Measurements from ENCODE around the gene C1orf115.

DNA sequence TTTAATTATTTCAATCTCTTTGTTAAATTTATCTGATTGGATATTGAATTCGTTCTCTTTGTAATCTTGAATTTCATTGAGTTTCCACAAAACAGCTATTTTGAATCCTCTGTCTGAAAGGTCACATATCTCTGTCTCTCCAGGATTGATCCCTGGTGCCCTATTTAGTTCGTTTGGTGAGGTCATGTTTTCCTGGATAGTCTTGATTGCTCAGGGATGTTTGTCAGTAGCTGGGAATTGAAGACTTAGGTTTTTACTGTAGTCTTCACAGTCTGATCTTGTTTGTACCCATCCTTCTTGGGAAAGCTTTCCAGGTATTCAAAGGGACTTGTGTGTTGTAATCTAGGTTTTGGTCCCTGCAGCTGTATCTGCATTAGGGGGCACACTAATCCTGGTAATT, 51.2 kb downstream of the C1orf115 start:
- TF ChIP-seq, protein P1, sequence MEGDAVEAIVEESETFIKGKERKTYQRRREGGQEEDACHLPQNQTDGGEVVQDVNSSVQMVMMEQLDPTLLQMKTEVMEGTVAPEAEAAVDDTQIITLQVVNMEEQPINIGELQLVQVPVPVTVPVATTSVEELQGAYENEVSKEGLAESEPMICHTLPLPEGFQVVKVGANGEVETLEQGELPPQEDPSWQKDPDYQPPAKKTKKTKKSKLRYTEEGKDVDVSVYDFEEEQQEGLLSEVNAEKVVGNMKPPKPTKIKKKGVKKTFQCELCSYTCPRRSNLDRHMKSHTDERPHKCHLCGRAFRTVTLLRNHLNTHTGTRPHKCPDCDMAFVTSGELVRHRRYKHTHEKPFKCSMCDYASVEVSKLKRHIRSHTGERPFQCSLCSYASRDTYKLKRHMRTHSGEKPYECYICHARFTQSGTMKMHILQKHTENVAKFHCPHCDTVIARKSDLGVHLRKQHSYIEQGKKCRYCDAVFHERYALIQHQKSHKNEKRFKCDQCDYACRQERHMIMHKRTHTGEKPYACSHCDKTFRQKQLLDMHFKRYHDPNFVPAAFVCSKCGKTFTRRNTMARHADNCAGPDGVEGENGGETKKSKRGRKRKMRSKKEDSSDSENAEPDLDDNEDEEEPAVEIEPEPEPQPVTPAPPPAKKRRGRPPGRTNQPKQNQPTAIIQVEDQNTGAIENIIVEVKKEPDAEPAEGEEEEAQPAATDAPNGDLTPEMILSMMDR (IDR thresholded peaks at IDR 0.05) = no peak
- TF ChIP-seq POLR2A (IDR thresholded peaks at IDR 0.05) = no peak
